Kidney capillary endothelial cell (primary cell): Measurements from ENCODE around the gene LMBR1L.

ENCODE experiments used
- DNase-seq: peaks from one replicate; pipeline ENCODE4 v3.0.0-alpha.2; 2018; ENCODE audit warnings: low spot score

The LMBR1L gene

GRCh38 chr12:49052451-49053208 is 58.0 kb downstream of the LMBR1L start:
- DNase-seq, result no peak

DNA sequence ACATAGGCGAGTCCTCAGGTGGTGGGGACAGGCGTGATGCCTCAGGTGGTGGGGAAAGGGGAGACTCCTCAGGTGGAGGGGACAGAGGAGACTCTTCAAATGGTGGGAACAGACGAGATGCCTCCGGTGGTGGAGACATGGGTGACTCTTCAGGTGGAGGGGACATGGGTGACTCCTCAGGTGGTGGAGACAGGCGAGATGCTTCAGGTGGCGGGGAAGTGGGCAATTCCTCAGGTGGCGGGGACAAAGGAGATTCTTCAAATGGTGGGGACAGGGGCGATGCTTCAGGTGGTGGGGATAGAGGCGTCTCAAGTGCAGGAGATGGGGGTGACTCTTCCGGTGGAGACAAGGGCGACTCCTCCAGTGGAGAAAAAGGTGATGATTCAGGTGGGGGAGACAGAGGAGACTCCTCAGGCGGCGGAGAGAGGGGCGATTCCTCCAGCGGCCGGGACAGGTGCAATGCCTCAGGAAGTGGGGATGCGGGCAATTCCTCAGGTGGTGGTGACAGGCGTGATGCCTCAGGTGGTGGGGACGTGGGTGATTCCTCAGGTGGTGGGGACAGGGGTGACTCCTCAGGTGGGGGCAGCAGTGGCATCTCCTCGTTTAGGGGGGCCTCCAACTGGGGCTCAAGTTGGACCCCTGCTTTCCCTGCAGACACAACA is 58.7 kb downstream of the LMBR1L start:
- no peak for DNase-seq

DNA sequence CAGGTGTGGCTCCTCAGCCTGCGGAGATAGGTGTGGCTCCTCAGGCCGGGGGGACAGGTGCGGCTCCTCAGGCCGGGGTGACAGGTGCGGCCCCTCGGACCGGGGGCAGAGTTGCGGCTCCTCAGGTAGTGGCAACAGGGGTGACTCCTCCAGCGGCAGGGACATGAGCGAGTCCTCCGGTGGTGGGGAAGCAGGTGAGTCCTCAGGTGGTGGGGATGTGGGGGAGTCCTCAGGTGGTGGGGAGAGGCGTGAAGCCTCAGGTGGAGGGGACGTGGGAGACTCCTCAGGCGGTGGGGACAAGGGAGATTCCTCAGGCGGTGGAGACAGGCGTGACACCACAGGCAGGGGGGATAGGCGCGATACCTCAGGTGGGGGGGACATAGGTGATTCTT is 59.3 kb downstream of the LMBR1L start:
- no peak for DNase-seq

GRCh38 chr12:49050507-49051372 is 59.9 kb downstream of the LMBR1L start:
- no peak for DNase-seq

DNA sequence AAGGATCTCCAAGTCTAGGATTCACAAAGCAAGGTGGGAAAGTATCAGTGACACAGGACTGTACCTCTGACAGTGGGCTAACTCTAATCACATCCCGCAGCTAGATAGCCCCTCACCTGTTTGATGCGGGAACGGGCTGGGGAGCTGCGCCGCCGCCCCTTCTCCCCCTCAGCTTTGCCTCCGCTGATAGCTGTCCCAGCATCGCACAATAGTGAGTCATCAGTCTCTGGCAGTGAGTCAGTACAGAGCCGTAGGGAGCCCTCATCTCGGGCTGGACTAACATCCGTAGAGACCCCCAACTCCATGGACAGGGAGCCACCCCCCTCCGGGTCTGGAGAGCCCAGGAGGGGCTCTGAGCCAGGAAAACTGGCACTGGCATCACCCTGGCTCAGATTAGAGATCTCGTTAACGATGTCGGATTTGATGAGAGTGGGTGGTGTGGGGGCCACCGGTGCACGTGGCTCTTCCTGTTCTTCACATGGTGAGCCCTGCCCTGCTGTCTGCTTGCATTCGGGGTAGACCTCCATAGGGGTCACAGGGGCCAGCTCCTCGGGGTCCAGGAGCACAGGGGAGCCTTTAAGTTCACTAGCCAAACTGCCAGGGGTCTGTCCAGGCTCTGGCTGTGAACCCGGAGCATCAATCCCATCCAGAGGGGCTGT is 61.0 kb downstream of the LMBR1L start:
- DNase-seq, result no peak

GRCh38 chr12:49048953-49049352 is 61.7 kb downstream of the LMBR1L start:
- no peak for DNase-seq
